GM10266 (cell line): ENCODE data around the gene ZNF76.
A peak's percentile ranks its signal among the peaks of the same experiment; 100 is the strongest.

Experiments
- DNase-seq: peaks from one replicate; pipeline ENCODE4 v3.0.0; 2012; ENCODE audit errors: extremely low spot score
- CTCF ChIP-seq: IDR thresholded peaks from 2 replicates; pipeline ENCODE4 v1.5.1; 2012; ENCODE audit warnings: mild to moderate bottlenecking, low read depth; ENCODE audit not compliant: control insufficient read depth, insufficient read depth; ENCODE audit errors: missing control alignments

The ZNF76 gene

GRCh38 chr6:35244551-35244950 lies 15.0 kb upstream of the ZNF76 start:
- no peak for DNase-seq
- no peak for TF ChIP-seq CTCF

DNA sequence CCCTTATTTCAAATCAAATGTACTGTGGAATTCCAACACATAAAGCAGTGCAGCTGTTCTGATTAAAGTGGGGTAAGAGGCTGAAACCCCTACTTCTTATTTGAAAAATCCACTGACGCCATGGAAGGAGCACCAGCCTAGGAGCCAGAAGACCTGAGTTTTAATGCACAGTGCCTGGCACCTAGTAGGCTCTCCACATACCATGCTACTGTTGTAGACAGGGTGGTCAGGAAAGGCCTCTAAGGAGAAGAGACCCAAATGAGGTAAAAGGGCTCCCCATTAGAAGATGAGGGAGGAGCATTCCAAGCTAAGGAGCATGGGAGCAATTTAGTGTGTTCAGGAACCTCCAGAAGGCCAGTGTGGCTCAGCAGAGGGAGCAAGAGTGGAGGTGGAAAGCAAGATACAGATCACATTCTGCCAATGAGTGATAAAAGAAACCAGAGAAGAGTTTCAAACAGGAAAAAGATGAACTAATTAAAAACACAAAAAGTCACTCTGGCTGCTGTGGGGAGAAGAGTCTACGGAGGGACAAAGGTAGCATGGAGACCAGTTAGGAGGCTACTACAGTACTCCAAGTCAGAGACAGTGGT lies 11.8 kb upstream of the ZNF76 start:
- TF ChIP-seq CTCF, result no peak
- DNase-seq, result peak; percentile 44

GRCh38 chr6:35248300-35248699 lies 11.2 kb upstream of the ZNF76 start:
- no peak for DNase-seq
- no peak for TF ChIP-seq CTCF

DNA sequence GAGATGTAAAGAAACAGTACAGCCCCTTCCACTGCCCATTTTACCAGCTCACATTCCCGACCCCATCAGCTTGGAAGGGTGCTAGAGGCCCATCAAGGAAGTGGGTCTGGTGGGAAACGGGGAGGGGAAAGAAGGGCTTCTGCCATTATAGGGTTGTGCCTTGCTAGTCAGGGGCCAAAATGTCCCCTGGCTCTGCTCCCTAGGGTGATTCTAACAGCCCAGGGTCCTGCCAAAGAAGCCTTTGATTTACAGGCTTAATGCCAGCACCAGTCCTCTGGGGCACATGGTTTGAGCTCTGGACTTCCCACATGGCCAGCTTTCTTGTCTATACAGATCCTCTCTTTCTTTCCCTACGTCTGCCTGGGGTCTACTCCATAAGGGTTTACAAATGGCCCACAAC lies 10.6 kb upstream of the ZNF76 start:
- DNase-seq, result no peak
- no peak for TF ChIP-seq CTCF

- DNase-seq, result no peak
- no peak for TF ChIP-seq CTCF
These were observed 7.6 kb upstream of the ZNF76 start for GRCh38 chr6:35251949-35252348.

- TF ChIP-seq CTCF, result no peak
- no peak for DNase-seq
These were observed 6.3 kb upstream of the ZNF76 start for GRCh38 chr6:35253249-35253648.

DNA sequence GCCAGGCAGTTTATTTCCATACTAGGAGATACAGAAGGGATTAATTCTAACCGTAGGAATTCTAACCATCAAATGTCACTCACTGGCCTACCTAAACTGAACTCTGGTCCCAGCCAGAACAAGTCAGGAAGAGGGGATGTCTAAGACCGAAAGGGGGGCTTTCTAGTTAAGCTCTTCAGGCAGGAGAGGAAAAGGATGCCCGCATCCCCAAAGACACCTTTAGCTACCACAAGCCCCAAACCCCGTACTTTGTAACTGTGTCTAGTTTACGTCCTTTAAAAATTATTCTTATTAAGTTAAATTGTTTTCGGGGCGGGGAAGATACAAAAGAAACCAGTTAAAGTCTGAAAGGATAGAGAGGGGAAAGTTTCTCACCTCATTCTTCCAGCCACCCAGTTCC lies 1.2 kb upstream of the ZNF76 start:
- DNase-seq, result no peak
- TF ChIP-seq CTCF, result no peak
